Urinary bladder (tissue), 4 donors: ENCODE measurements around the gene WDFY2. TPM values are rescaled to one million over a fixed set of nuclear protein-coding genes. Genes with fewer than 3 reads are reported as not detected.

Experiments
- DNase-seq: peaks from one replicate; pipeline ENCODE4 v3.0.0-alpha.2; 2015; ENCODE audit errors: extremely low spot score
- H3K27ac ChIP-seq: one replicate; pipeline ENCODE4 v1.5.1; 2013; ENCODE audit warnings: low read depth, mild to moderate bottlenecking, moderate library complexity
- H3K36me3 ChIP-seq: one replicate; pipeline ENCODE4 v1.6.1; 2013; ENCODE audit warnings: mild to moderate bottlenecking, moderate library complexity; ENCODE audit not compliant: insufficient read depth
- H3K4me1 ChIP-seq: one replicate; pipeline ENCODE4 v1.6.1; 2013; ENCODE audit warnings: mild to moderate bottlenecking, moderate library complexity; ENCODE audit not compliant: insufficient read depth
- H3K4me3 ChIP-seq: one replicate; pipeline ENCODE4 v1.5.1; 2013; ENCODE audit warnings: low read depth, low read length
- WGBS: extraction: QIAGEN DNeasy Blood & Tissue Kit; methylation state at CpG from one replicate; pipeline ENCODE4 v1.1.7; 2013; 5-methylcytosine and 5-hydroxymethylcytosine counted together
- polyA plus RNA-seq: library from polyadenylated mRNA; stranded (reverse); fragments of 200-250 nt; gene quantifications from one replicate; pipeline ENCODE4 v1.2.3, GENCODE V29; 2013
- total RNA-seq: library from RNA; depleted of rRNA; stranded (reverse); fragments of >200 nt; gene quantifications from one replicate; pipeline ENCODE4 v1.2.3, GENCODE V29; 2014
- donor health status: healthy with polysubstance abuse.
- donor health status: healthy.

The WDFY2 gene
- total and polyA plus RNA-seq, 2 donors, result 5.2 to 14.5 TPM

GRCh38 chr13:51663973-51664957 lies 80.0 kb downstream of the WDFY2 start:
- 70% methylated on average over 8 of the region's 8 CpGs for WGBS
- no peak overlapping the region for H3K4me3 ChIP-seq
- DNase-seq, result no peak
- H3K36me3 ChIP-seq, result no peaks in the 10 kb centered on the region
- no peaks in the 10 kb centered on the region for H3K4me1 ChIP-seq
- H3K27ac ChIP-seq, result no peak overlapping the region

DNA sequence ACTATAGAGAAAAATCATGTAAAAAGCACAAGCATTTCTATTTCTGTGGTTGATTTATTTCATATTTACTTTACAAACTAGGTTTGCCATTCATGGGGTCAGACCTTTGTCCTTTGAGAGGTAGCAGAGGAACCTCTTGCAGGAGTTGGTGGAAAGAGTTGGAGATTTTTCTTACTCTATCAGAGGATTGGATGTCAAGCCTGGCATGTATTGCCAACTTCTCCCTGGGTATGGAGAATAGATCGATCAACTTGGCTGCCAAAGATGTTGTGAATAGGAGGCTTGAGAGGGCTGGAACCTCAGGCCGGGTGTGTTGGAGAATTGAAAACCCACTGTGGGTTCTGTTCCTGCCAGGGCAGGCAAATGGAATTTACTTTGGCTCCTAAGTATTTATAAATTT lies 81.2 kb downstream of the WDFY2 start:
- 90% methylated on average over 2 of the region's 2 CpGs for WGBS

DNA sequence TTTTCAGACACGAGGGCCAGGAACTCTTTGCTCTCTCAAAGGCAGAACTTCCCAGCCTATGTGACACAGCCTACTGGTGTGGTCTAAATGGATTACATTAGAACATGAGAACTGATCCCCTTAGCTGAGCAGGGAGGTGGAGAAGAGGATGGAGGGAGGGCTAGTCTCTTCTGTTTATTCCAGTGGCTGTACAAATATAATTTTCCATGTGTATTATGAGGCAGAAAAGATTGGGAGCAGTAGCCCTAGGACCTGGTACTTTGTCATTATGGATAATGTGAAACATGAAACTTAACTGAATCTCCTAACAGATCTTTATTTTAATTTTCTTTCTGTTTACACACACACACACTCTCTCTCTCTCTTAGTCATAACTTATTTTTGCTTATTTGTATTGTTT lies 82.1 kb downstream of the WDFY2 start:
- Histone ChIP-seq H3K36me3 (no peaks in the 10 kb centered on the region), H3K27ac (no peak overlapping the region), H3K4me3 (no peak overlapping the region), H3K4me1 (no peaks in the 10 kb centered on the region)
- DNase-seq, result no peak
- 68% methylated on average over 1 of the region's 1 CpG for WGBS

More for the DNA sequence above, 81.2 kb downstream of the WDFY2 start:
- Histone ChIP-seq H3K27ac (no peak overlapping the region), H3K4me1 (no peaks in the 10 kb centered on the region), H3K36me3 (no peaks in the 10 kb centered on the region), H3K4me3 (no peak overlapping the region)
- no peak for DNase-seq

GRCh38 chr13:51666839-51667238 lies 82.6 kb downstream of the WDFY2 start:
- Histone ChIP-seq H3K4me3 (no peak overlapping the region), H3K27ac (no peak overlapping the region), H3K4me1 (no peaks in the 10 kb centered on the region), H3K36me3 (no peaks in the 10 kb centered on the region)
- no peak for DNase-seq
- 95% methylated on average over 1 of the region's 1 CpG for WGBS

DNA sequence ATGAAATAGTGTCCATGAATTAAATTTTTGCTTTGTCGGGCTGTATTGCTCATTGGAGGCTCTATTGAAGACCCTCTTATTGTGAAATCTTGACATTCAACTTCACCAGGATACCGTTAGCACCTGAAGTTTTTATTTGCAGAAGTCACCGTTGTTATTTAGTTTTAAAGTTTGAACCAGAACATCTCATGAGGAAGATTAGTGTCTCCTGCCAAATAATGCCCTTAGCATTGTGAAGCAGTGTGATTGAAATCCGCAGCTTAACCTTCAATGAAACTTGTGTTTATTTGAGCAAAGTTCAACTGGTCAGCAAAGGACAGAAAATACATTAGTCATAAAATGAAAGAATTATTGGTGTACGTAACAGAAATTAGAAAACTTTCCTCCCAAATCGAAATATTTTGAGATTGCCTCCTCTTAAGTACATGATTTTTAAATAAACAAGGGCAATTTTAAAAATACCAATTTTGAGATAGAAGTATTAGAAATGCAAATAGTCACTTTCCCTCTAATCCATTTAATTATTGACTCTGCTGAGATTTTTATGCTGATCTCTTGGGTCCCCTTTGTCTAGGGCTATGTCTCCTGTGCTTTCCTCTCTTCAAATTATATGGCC lies 84.4 kb downstream of the WDFY2 start:
- no peaks in the 10 kb centered on the region for H3K4me1 ChIP-seq

DNA sequence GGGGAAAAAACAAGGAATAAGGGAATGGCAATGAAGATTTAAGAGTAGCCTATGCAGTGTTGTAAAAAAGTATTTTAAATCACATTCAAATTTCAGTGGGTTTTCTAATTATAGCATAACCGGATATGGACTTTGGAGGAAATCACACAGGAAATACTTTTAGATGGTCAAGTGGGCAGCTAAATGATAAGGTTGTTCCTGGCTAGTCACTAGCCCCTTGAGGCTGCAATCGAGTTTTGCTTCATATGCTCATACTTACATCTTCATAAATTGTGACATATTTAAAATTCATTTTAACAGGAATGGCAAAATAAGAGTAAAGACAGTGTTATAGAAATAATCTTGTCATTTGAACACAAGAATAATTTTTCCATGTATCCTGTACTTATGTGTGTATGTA lies 88.9 kb downstream of the WDFY2 start:
- no peak for DNase-seq
- Histone ChIP-seq H3K4me3 (no peak overlapping the region), H3K4me1 (no peaks in the 10 kb centered on the region), H3K27ac (no peak overlapping the region), H3K36me3 (no peaks in the 10 kb centered on the region)
- WGBS, result 65% methylated on average over 2 of the region's 2 CpGs

More for the DNA sequence above, 84.4 kb downstream of the WDFY2 start:
- WGBS, result 81% methylated on average over 6 of the region's 6 CpGs
- no peak for DNase-seq
- Histone ChIP-seq H3K36me3 (no peaks in the 10 kb centered on the region), H3K4me3 (no peak overlapping the region), H3K27ac (no peak overlapping the region)

DNA sequence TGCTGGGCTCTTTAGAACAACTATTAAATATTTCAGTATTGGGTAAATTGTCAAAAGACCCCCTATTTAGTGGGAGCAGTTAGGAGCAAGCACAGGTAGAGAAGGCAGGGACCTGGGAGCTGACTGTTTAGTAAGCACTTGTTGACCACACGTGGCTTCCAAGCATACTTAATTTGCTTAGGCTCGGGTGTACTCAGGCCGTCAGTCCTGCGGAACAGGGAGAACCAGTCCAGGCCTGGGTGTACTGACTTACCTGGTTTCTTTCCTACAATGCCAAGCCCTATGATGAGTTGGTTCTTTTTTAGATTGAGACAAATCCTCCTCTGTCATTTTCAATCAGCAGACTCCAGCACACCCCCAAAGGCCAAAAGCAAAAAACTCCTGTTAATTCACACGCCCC lies 90.0 kb downstream of the WDFY2 start:
- Histone ChIP-seq H3K4me3 (no peak overlapping the region), H3K36me3 (no peaks in the 10 kb centered on the region), H3K27ac (no peak overlapping the region), H3K4me1 (no peaks in the 10 kb centered on the region)
- WGBS, result 88% methylated on average over 5 of the region's 5 CpGs
- DNase-seq, result peak; percentile 64

GRCh38 chr13:51675385-51675784 lies 91.1 kb downstream of the WDFY2 start:
- H3K4me3 ChIP-seq, result no peak overlapping the region
- H3K27ac ChIP-seq, result no peak overlapping the region
- H3K36me3 ChIP-seq, result no peaks in the 10 kb centered on the region
- no peaks in the 10 kb centered on the region for H3K4me1 ChIP-seq
- WGBS, result 93% methylated on average over 1 of the region's 1 CpG
- no peak for DNase-seq

DNA sequence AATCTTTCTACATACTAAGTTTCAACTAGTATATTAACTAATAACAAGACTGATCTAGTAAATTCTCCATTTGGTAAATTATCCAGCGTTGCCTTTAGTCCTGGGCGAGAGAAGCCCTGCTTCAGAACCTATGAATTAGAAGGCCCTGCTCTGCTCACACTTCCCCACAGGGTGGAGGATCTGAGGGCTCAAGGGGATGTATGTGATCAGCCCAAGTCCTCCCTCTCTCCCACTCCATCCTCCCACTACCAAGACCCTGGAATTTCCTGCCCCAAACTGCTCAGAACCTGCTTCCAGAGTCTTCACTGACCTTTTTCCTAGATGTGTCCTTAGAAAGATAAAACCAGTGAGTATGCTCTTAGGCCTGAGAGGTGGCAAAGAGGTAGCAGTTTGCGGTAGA lies 91.6 kb downstream of the WDFY2 start:
- Histone ChIP-seq H3K36me3 (no peaks in the 10 kb centered on the region), H3K4me3 (no peak overlapping the region), H3K4me1 (no peaks in the 10 kb centered on the region), H3K27ac (no peak overlapping the region)
- no peak for DNase-seq
- 92% methylated on average over 3 of the region's 3 CpGs for WGBS

GRCh38 chr13:51676739-51677138 lies 92.5 kb downstream of the WDFY2 start:
- Histone ChIP-seq H3K4me1 (no peaks in the 10 kb centered on the region), H3K36me3 (no peaks in the 10 kb centered on the region), H3K27ac (no peak overlapping the region), H3K4me3 (no peak overlapping the region)
- WGBS, result 97% methylated on average over 3 of the region's 3 CpGs
- DNase-seq, result no peak

DNA sequence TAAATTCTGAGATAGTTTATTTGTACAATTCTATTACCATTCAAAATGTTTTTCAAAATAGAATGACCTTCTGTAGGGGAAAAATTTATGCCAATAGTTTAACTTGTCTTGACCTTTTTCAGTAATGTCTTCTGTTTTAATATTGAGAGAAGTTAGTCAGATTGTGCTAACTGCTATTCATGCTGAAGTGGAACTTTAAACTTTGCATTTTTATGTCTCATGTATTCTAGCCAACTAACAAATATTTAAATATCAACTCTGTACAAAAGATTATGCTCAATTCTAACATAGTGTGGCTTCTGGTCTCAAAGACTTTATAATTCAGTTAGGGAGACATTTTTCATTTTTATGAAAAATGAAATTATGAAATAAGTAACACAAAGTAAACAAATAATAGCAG lies 94.2 kb downstream of the WDFY2 start:
- DNase-seq, result no peak
- no peak overlapping the region for H3K4me3 ChIP-seq
- H3K4me1 ChIP-seq, result no peaks in the 10 kb centered on the region
- no peak overlapping the region for H3K27ac ChIP-seq
- no peaks in the 10 kb centered on the region for H3K36me3 ChIP-seq

DNA sequence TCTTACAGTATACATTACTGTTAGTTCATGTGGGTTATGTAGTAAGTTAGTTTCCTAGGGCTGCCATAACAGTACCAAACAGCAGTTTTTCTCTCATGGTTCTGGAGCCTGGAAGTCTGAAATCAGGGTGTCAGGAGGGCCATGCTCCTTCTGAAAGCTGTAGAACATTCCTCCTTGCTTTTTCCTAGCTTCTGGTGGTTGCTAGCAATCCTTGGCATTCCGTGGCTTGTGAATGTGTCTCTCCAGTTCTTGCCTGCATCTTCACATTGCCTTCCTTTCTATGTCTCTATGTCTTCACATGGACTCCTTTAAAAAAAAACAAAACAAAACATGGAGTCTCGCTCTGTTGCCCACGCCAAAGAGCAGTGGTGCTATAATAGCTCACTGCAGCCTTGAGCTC lies 95.4 kb downstream of the WDFY2 start:
- H3K27ac ChIP-seq, result no peak overlapping the region
- 96% methylated on average over 3 of the region's 3 CpGs for WGBS
- DNase-seq, result no peak
- H3K36me3 ChIP-seq, result no peaks in the 10 kb centered on the region
- no peaks in the 10 kb centered on the region for H3K4me1 ChIP-seq
- no peak overlapping the region for H3K4me3 ChIP-seq

GRCh38 chr13:51681037-51681678 lies 96.9 kb downstream of the WDFY2 start:
- 76% methylated on average over 6 of the region's 6 CpGs for WGBS
- Histone ChIP-seq H3K4me1 (no peaks in the 10 kb centered on the region), H3K4me3 (no peak overlapping the region), H3K27ac (no peak overlapping the region), H3K36me3 (no peaks in the 10 kb centered on the region)
- no peak for DNase-seq

GRCh38 chr13:51682686-51683085 lies 98.4 kb downstream of the WDFY2 start:
- Histone ChIP-seq H3K36me3 (no peaks in the 10 kb centered on the region), H3K4me3 (no peak overlapping the region), H3K27ac (no peak overlapping the region), H3K4me1 (no peaks in the 10 kb centered on the region)
- 93% methylated on average over 1 of the region's 1 CpG for WGBS
- no peak for DNase-seq
